SKM-1 treated with dmso at 0.1 percent for 144 hours (cell line): ENCODE data around the gene TFPI2.
A peak's percentile ranks its signal among the peaks of the same experiment; 100 is the strongest.

ENCODE experiments used
- DNase-seq: peaks from one replicate; lab custom pipeline; 2025; ENCODE audit not compliant: unreplicated experiment; lab: John Stamatoyannopoulos, UW

The TFPI2 gene

DNA sequence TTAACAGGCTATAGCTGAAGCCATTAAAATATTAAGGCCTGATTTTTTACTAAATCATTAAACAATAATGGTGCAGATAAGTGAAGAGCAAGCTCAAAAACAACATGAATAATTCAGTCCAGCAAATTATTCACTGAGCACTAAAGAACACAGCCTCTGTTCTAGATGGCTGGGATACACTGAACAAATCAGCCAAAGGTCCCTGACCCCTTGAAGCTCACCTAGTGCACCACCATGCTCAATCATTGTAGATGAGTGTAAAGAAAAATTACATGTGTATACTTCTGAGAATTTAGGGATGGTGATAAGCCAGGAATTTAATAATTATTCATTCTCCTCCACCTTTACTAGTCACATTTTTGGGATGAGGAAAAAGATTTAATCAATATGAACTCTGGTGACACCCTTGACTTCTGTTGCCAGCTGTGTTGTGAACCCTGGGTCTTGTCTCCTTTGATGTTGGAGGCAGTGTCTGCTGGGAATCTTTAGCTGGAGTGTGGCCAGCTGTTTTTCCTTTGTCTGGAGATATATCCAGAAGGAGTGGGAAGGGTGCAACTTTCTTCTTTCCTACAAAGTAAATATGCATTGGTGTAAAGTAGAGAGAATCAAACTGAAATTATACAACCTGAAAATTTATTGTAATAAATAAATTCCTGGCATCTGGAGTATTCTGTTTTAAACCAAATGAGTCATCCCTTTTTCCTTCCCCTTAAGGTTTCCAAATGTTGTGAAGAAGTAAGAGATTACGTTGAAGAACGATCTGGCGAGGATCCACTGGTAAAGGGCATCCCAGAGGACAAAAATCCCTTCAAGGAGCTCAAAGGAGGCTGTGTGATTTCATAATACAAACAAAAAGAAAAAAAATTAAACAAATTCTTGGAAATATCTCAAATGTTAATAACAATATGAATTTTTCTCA lies 19.8 kb upstream of the TFPI2 start:
- no peak for DNase-seq

GRCh38 chr7:93906267-93906666 lies 15.7 kb upstream of the TFPI2 start, which contains the start of gene GNGT1:
Gene GNGT1, plus strand, starts transcription at chr7:93906567. Its CDS starts 180 bp downstream, at chr7:93906747.
- no peak for DNase-seq

GRCh38 chr7:93902777-93903423 lies 12.3 kb upstream of the TFPI2 start:
- DNase-seq, result peak; percentile 18

DNA sequence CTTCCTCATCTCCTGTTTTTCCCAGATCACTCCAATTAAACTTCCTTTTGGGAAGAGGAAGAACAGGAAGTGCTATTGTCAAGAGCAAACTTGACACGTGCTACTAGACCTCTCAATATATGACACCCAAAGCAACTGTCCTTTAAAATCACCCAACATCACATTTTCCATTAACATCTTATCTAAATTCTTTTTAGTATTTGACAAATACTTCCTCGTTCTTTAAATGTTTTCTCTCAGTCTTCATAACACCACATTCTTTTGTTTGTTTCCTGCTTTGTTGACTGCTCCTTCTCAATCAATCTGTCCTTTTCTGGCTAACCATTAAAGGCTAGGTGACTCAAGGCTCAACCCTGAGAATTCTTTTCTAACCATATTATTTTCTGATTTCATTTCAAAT lies 7.1 kb upstream of the TFPI2 start:
- no peak for DNase-seq

- no peak for DNase-seq
These were observed 5.5 kb upstream of the TFPI2 start for GRCh38 chr7:93895859-93896600.

DNA sequence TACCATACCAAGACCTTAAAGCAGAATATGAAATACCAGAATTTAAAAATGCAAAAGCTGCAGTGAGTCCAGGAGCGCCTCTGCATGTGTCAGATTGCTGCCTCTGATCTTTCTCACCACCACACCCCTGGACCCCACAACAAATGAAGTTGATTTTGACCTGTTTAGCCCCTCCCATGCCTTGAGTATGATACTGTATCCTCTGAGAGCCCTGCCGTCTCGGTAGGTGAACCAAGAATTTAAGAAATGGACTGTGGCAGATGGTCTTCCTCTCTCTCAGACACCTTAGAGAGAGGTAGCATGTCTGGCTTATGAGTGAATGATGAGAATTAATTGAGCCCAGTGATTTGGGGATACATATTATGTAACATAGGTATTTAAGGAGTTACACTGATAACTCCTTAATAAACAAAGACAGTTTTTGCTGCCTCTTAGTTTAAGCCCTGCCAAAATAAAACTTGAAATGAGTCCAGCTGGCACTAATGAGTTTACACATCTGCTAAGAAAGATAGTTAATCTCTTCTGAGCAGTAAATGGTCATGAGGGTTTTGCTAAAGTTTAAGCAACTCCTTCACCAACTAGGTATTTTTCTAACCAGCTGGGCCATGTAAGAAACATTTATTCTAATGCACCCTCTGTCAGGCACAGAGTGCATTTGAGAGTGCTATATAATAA lies 4.5 kb upstream of the TFPI2 start:
- DNase-seq, result no peak

- DNase-seq, result no peak
These were observed 3.9 kb upstream of the TFPI2 start for GRCh38 chr7:93894426-93894825.

DNA sequence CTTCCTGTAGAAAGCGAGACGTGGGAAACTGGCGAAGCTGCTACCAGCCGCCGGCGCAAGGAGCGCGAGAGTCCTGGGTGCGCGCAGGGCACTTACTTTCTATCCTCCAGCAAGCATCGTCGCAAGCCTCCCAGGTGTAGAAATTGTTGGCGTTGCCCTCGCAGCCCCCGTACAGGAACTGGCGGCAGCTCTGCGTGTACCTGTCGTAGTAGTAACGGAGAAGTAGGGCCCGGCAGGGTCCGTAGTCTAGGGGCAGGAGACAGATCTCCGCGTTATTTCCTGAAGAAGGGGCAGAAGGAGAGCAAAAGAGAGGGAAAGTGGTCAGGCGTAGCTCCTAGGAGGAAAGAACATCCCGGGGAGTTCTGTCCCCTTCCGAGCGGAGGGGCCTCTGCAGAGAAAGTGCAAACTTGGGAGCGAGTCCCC lies 501 bp downstream of the TFPI2 start:
- DNase-seq, result no peak

DNA sequence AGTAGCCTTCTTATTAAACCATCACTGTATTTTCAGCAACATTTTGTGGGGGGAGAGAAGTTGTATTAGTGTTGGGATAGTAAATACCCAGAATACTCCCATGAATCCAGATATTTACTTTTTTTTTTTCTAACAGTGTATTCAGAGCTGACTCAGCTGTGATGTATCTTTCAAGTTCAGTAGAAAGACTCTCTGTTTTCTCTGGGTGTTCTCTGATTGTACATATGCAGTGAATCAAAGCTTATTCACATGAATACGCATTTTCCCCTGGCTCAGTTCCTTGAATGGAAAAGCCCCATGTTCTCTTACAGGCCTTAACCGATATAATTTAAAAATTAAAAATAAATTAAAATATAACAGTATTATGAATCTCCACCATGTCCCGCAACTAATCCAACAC lies 1.3 kb downstream of the TFPI2 start:
- no peak for DNase-seq

- no peak for DNase-seq
These were observed 6.0 kb downstream of the TFPI2 start for GRCh38 chr7:93884541-93884940.

GRCh38 chr7:93883917-93884345 lies 6.6 kb downstream of the TFPI2 start:
- DNase-seq, result no peak

- no peak for DNase-seq
These were observed 7.3 kb downstream of the TFPI2 start for GRCh38 chr7:93883078-93883916.

- DNase-seq, result no peak
These were observed 8.1 kb downstream of the TFPI2 start for GRCh38 chr7:93882468-93882867.

- DNase-seq, result no peak
These were observed 11.2 kb downstream of the TFPI2 start for GRCh38 chr7:93879356-93879755.

DNA sequence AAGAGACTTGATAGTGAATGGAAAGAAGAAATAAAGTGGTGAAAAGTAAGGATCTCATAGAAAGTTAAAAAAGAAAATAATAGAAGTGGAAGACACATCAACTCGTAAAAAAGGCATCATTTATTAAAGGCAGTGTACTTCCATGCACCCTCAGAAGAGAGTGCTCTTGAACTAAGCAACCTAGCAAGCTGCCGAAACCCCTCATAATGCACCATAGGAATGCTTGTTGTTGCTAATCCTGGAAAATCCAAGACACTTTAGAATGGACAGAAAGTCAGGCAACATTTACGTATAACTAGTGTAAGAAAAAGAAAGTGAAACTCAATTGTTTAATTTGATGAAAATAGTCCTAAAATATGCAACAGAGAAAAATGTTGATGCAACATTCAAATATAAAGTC lies 12.8 kb downstream of the TFPI2 start:
- DNase-seq, result no peak

GRCh38 chr7:93873998-93874574 lies 16.5 kb downstream of the TFPI2 start:
- DNase-seq, result no peak

DNA sequence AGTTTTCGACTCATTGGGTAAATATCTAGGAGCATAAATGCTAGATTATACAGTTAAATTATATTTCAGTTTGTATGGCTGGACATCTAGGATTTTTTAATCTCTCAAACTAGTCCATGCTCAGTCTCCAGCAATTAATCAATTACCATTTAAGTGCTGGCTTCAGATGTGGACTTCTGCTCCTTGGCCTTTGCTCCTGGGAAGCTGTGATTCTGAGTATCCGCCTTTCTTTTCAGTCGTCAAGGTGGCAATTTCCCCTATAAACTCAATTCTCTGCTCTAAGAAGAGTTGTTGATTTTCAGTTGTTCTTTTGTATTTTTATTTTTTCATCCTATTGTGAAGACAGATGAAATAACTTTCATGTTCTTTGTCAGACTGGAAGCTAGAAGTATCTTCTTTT lies 23.7 kb downstream of the TFPI2 start:
- DNase-seq, result no peak

DNA sequence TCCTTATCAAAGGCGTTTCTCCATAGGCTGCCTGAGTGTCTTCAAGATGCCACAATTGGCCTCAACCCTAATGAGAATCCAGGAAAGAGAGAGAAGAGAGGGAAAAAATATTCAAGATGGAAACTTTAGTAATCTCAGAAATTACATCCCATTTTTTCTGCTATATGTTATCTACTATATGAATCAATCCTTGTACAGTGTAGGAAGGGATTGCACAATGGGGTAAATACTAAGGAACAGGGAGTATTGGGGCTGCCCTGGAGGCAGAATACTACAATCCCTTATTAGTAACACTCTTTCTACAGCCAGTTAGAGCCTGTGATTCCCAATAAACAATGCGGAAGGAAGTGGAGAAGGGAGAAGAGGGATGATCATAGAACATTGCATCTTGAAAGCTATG lies 27.9 kb downstream of the TFPI2 start:
- no peak for DNase-seq

DNA sequence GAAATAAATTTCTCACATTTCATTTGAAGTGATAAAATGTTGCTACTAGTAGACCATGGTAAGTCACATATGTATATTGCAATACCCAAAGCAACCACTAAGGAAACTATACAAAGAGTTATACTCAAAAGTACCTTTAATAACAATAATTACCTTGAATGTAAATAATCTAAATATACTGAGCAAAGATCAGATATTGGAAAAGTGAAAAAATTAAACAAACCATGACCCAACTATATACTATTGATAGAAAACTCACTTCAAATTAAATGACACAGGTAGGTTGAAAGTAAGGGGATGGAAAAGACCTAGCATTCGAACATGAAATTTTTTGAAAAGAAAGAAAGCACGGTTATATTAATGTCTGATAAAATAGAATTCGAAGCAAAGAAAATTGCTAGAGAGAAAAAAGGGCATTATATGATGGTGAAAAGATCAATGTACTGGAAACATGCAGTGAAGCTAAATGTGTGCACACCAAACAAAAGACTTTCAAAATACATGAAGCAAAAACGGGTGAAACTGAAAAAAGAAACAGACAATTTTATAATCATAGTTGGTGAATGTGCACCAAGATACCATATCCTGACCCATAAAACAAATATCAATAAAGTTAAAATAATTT lies 29.1 kb downstream of the TFPI2 start:
- peak; percentile 1 for DNase-seq
